HG03520 (cell line): ENCODE results near the gene GEN1.

ENCODE experiments used
- ATAC-seq: cut with Tn5 transposase; IDR thresholded peaks from one replicate; pipeline ENCODE4 v1.9.1; 2021; ENCODE audit warnings: mild to moderate bottlenecking, moderate library complexity; ENCODE audit not compliant: unreplicated experiment

The GEN1 gene

GRCh38 chr2:17753803-17754663 is at the start of gene GEN1, which contains the start of gene SMC6:
TSS of gene GEN1 (plus strand) at chr2:17754138. CDS start at chr2:17759944, 5,806 bp downstream.
TSS of gene SMC6 (minus strand) at chr2:17753810. CDS start at chr2:17745946, 7,864 bp downstream.
- peak; percentile 57 for ATAC-seq

- ATAC-seq: no peak
Observed at GRCh38 chr2:17706845-17707244, 47.1 kb upstream of the GEN1 start.

- ATAC-seq: no peak
Observed at GRCh38 chr2:17708501-17708900, 45.4 kb upstream of the GEN1 start.

GRCh38 chr2:17709897-17710296 is 44.0 kb upstream of the GEN1 start:
- ATAC-seq: no peak

- no peak for ATAC-seq
Observed at GRCh38 chr2:17710547-17711248, 43.2 kb upstream of the GEN1 start.

GRCh38 chr2:17713291-17713690 is 40.6 kb upstream of the GEN1 start:
- ATAC-seq: no peak

GRCh38 chr2:17717666-17718065 is 36.3 kb upstream of the GEN1 start:
- no peak for ATAC-seq

- no peak for ATAC-seq
Observed at GRCh38 chr2:17718689-17719088, 35.2 kb upstream of the GEN1 start.

GRCh38 chr2:17719562-17720371 is 34.2 kb upstream of the GEN1 start:
- peak; percentile 65 for ATAC-seq

- no peak for ATAC-seq
Observed at GRCh38 chr2:17728210-17728609, 25.7 kb upstream of the GEN1 start.

- ATAC-seq: no peak
Observed at GRCh38 chr2:17729880-17730279, 24.1 kb upstream of the GEN1 start.

GRCh38 chr2:17733599-17733998 is 20.3 kb upstream of the GEN1 start:
- no peak for ATAC-seq

- no peak for ATAC-seq
Observed at GRCh38 chr2:17735864-17736263, 18.1 kb upstream of the GEN1 start.

GRCh38 chr2:17736989-17737388 is 16.9 kb upstream of the GEN1 start:
- ATAC-seq: no peak

- ATAC-seq: no peak
Observed at GRCh38 chr2:17740203-17740602, 13.7 kb upstream of the GEN1 start.

GRCh38 chr2:17747684-17748452 is 6.1 kb upstream of the GEN1 start:
- no peak for ATAC-seq

- no peak for ATAC-seq
Observed at GRCh38 chr2:17748745-17749144, 5.2 kb upstream of the GEN1 start.

GRCh38 chr2:17749753-17750438 is 4.0 kb upstream of the GEN1 start:
- ATAC-seq: peak; percentile 33

GRCh38 chr2:17752246-17752645 is 1.7 kb upstream of the GEN1 start:
- no peak for ATAC-seq
